GM18873 (cell line): ENCODE measurements around the gene CPAMD8.
A peak's percentile ranks its signal among the peaks of the same experiment; 100 is the strongest.

ENCODE experiments used
- ATAC-seq: cut with Tn5 transposase; IDR thresholded peaks from one replicate; pipeline ENCODE4 v1.9.1; 2021; ENCODE audit warnings: mild to moderate bottlenecking, moderate library complexity, moderate number of reproducible peaks; ENCODE audit not compliant: unreplicated experiment, low FRiP score

CPAMD8 gene

DNA sequence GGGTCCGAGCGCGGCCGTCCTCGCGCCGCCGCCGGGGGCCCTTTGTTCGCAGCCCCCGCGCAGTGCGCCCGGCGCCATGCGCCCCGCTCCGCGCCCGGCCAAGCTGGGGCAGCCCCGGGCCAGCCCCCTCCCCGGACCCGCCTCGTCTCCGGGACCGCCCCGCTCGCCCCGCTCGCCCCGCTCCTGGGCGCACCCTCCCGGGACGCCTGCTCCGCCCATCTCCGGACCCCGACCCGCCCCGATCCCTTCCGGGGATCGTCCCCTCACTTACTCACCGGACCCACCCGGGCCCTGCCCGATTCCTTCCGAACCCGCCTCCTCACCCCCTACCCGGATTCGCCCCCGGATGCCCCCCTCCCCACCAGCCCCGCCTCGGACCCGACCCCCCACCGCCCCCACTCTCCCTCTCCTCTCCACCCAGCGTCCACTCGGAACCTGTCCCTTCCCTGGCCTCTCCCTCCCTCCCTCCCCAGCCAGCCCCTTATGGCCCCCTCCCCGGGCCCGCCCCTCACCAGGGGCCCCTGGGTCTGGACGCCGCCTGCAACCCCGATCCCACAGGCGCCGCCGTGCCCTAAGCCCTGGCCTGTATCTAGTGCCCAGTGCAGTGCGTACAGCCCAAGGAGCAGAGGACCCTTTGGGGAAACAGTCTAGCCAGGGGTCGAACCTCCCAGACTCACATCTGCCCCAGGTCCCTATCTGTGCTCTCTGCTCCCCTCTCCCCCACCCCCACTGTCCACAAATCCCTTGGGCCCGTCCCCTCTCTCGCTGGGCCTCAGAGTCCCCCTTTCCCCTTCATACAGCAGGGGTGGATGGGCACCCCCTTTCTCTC lies at the start of gene CPAMD8:
Gene CPAMD8, minus strand, starts transcription at position 105 of the 829 bp plus-strand sequence. CDS start 168 bp downstream, outside the sequence.
- no peak for ATAC-seq

DNA sequence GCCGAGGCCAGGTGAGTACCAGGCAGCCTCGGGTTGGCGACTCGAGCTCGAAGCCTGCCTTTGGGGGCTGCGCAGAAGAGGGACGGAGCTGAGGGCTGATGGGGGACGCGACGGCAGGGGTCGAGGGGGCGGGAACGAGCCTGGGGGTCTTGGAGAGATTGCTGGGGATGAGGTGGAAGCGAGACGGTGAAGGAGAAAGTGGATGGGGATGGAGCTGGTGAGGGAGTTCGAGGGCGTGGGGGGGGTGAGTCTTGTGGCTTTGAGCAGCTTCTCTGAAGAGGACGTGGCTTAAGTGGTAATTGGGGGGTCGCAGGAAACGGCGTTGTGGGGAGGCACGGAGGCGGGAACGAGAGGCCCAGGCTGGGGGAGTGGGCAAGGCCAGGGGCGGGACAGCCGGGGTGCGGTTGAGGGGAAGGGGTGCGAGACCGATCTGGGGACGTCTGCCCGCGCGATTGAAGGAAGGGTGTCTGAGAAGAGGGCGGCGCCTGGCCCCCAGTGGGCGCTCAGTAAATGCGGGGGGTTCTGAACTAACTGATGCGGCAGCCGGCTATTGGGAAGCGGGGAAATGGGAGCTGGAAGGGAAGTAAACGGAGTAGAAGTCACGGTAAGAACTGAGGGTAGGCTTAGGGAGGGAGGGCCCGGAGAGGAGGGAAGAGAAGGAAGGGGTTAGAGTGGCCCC lies 49.4 kb upstream of the CPAMD8 start:
- no peak for ATAC-seq

DNA sequence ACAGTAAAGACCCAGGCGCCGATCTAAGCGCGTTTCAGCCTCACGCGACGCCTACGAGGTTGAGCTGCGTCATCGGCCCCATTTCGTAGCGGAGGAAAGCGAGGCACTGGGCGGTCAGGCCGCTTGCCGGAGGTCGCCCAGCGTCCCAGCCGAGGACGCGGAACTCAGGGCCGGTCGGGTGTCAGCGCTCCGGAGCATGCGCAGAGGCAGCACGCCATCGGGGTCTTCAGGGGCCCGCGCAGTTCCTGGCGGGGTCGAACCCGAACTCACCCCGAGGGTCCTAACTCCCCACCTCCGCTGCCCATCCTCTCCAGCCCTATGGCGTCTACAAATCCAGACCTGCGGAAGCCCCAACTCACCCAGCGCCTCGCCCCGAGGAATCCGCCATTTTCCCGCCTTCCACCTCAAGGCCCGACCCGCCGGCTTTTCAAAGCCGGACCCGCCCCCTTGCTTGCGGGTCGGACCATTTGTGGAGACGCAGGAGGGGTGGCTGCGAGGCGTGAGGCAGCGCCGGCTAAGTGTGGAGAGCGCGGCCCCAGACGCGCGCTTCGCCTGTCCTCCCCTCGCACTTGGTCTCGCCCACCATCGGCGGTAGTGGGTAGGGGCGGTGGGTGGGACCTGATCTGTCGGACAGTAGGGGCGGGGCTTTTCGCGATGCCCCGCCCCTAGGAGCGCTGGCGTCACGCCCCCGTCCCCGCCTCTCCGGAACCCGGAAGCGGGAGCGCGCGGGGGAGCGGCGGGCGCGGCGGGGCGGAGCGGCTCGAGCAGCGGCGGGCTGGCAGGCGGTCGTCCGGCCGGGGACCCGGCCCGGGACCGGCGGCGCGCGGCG lies 48.6 kb upstream of the CPAMD8 start, which contains the start of the genes HAUS8 and MYO9B:
Gene HAUS8, minus strand, starts transcription at position 418 of the 829 bp plus-strand sequence. Its CDS starts 30 bp downstream, at position 388.
Gene MYO9B, plus strand, starts transcription at position 743 of the 829 bp plus-strand sequence. CDS start 25,941 bp downstream, outside the sequence.
- peak; percentile 54 for ATAC-seq

DNA sequence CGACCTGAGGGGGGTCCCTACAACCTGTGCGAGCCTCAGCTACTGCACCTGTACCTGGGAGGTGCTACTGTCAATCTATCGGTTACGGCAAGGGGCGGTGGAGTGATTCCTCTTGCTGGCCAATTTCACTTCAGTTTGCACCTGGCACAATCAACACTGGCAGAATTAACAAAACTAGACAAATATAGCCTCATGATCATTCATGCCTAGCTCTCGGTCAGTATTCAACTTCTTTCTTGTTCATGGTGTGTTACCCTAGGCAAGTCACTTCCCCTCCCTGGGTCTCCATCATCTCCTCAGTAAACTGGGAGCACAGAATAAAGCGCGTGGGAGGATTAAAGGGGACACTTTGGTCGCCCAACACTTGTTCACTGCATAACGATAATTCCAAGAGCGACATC lies 48.0 kb upstream of the CPAMD8 start:
- ATAC-seq, result no peak

DNA sequence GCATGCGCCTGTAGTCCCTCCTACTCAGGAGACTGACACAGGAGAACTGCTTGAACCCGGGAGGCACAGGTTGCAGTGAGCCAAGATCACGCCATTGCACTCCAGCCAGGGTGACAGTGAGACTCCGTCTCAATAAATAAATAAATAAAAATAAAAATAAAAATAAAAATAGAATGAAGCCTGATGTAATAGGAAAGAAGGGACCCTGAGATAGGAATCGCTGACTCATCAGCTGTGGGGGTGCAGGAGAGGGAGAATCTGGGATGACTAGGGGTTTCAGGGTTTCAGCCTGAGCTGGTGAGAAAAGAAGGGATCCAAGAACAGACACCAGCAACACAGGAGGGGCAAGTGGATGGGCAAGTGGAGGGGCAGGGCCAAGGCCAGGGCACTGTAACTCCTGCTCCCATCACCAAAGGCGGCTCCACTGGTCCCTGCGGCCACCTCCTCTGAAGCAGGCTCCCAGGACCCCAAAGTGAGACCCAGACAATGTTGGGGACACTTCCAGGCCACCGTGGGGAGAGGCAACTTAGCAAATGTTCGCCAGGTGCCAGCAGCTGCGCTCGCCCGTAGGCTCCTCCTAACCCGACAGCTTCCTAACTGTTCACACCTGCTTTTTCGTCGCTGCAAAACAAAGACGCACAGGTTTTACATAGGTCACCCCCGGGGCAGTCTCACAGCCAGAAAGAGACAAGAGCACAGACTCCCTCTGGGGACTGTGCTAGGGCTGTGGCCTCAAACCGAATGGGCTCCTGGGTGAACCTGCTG lies 47.4 kb upstream of the CPAMD8 start:
- no peak for ATAC-seq

DNA sequence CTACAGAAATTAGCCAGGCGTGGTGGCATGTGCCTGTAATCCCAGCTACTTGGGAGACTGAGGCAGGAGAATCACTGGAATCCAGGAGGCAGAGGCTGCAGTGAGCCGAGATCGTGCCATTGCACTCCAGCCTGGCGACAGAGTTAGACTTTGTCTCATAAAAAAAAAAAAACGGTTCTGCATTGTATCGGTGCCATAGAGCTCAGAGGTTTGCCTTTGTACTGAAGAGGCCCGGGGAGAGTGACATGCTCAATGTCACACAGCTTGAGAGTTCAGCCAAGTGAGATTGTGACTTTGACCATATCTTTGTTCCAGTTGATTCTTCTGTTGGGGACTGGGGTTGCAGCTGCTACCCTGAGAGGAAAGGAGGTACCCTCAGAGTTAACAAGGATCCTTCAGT lies 44.3 kb upstream of the CPAMD8 start:
- no peak for ATAC-seq

DNA sequence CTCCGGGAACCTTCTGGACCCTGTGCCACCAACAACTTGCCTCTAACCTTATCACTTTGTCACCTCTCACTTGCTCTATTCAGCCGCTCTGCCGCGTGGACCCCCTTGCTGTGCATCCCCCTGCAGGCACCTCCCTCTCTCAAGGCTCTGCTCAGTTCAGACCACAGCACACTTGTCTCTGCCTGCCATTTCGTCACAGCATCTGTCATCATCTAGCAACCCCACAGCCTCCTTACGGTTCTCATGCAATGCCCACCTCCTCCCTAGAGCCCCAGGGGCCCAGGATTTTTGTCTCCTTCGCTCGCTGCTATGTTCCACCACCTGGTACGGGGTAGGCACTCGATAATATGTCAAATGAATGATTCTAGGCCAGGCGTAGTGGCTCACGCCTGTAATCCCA lies 43.8 kb upstream of the CPAMD8 start:
- no peak for ATAC-seq

DNA sequence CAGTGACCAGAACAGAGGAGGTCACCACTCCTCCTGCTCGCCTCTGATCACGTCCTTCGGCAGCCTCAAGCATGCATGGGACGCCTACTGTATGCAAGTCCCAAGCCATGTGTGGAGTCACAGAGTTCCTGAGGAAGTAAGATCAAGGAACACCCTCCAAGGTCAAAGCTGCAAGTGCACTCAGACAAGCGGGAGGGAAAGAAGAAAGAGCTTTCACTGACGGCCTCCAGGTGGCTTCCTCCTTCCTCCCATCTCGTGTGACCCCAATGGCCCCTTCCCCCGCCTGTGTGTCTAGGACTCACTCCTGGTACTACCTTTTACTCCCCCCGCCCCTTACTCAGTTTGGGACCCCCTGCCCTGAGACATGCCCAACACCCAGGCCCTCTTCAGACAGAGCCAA lies 42.6 kb upstream of the CPAMD8 start:
- no peak for ATAC-seq

DNA sequence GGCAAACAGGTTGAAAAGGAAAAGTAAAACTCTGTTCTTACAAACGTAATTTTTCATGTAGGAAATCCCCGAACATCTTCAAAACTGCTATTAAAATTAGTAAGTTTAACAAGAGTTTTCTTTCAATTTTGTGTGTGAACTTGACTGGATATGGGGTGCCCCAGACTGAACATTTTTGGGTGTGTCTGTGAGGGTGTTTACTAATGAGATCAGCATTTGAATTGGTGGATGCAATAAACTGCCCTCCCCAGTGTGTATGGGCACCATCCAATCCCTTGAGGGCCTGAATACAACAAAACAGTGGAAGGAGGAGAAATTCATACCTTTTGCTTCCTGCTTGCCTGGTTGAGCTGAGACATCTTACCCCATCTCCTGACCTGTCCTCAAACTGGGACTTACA lies 36.8 kb upstream of the CPAMD8 start:
- ATAC-seq, result no peak

DNA sequence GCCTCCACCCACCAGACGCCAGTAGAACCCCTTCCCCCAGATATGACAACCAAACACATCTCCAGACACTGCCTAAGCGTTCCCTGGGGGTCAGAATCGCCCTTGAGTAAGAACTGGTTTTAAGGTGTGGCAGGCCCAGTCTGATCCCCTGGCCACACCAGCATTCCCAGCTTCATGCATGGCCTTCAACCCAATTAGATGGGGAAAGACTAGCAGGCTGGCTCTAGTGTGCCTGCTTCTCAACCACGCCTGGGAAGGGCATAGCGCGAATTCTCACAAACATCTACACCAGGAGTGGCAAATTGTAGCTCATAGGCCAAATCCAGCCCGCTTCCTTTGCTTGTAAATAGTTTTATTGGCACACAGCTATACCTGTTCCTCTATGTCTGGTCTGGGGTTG lies 35.1 kb upstream of the CPAMD8 start:
- ATAC-seq, result no peak

DNA sequence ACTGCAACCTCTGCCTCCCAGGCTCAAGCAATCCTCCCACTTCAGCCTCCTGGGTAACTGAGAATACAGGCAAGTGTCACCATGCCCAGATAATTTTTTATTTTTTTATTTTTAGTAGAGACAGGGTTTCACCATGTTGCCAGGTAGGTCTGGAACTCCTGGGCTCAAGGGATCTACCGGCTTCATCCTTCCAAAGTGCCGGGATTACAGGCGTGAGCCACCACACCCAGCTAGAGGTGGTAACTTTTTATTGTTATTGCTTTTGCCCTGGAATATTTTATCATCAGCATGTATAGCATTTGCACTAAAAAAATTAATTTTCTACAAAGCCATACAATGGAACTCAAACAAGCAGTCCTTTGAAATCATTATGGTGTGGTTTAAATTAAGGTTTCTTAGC lies 34.6 kb upstream of the CPAMD8 start:
- ATAC-seq, result no peak

DNA sequence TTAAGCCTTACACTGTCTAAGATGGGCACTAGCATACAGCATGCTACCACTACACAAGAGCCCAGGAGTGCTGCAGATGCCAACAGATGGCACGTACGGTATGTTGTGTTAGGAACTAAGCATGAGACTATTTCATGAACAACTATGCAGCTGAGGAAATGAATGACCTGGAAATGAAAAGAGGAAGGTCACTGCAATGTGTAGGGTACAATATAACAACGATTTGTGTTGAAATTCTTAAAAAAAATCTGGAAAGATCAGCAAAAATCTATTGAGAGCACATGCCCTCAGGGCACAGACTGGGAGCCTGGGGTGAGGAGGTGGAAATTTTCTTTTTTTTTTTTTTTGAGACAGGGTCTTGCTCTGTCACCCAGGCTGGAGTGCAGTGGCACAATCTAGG lies 34.2 kb upstream of the CPAMD8 start:
- ATAC-seq, result no peak

DNA sequence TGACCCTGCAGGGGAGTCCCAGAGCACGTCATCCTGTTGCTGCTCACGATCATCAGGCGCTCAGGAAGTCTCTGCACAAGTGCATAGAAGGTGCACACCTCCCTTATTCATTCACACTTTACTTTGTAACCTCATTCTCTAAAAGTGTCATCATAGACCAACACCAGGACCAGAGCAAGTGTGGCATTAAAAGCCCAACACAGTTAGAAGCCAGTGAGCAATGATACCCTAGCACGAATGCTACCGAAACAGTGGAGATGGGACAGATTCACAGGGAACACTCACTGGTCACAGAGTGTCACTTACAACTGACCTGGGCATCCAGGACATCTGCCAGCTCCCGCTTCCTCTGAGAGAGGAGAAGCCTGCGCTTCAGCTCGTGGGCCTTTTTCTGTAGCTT lies 31.6 kb upstream of the CPAMD8 start:
- no peak for ATAC-seq

DNA sequence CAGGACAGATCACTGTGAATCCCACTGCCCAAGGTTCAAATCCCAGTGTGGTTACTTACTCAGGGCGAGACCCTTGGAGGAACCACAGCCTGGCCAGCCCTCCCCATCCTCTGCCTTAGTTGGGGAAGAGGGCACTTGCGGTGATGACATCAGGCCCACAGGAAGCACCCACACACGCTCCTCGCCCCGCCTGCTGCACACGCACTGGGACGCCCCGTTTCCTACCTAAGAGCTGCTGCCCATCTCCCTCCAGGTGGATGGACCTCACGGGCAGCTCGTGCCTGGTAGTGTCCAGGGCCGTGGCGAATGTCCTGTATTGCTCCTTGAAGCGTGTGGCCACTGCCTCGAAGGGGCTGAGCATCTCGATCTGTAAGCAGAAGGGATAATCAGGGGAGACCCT lies 29.0 kb upstream of the CPAMD8 start:
- no peak for ATAC-seq

DNA sequence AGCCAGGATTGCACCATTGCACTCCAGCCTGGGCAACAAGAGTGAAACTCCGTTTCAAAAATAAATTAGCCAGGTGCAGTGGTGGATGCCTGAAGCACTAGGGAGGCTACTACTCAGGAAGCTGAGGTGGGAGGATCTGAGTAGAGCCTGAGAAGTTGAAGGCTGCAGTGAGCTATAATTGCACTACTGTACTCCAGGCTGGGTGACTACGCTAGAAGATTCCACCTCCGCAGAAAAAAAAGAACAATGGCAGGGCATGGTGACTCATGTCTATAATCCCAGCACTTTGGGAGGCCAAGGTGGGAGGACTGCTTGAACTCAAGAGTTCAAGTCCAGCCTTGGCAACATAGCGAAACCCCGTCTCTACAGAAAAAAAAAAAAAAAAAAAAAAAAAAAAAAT lies 28.1 kb upstream of the CPAMD8 start:
- ATAC-seq, result no peak

DNA sequence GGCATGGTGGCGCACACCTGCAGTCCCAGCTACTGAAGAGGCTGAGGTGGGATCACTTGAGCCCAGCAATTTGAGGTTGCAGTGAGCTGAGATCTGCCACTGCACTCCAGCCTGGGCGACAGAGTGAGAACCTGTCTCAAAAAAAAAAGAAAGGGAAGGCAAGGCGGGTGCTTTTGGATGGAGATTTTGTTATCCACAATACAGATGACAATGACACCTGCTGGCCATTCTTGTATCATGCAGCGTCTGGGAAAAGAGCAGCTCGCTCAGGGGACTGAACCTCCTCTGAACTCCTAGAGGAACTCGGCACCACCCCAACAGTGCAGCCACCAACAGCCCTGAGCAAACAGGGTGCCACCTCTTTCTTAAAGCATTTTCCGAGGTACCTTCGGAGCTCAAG lies 25.8 kb upstream of the CPAMD8 start:
- no peak for ATAC-seq

DNA sequence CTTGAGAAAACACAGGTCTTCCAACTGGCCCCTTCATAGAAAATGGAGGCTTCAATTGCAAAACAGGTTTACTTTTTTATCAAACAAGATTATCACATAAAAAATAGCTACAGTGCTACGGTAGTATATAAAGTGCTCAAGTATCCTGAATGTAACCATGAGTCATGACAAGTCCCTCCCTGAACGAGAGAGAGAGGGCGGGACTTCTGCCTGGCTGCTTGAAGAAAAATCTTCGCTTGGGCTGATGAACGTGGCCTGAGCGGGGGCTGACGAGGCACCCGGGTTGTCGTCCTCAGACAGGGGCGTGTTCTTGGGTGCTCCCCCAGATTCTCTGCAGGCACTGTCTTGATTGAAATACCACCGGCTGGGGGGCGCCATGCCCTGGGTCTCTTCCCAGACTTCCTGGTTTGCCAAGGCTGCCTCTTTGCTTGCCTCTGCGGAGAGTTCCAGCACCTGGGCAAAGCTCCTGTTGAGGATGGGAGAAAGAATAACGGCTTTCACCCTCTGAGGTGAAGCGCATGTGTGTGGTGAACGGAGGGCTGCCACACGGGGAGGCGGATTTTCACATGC lies 23.2 kb upstream of the CPAMD8 start:
- no peak for ATAC-seq

DNA sequence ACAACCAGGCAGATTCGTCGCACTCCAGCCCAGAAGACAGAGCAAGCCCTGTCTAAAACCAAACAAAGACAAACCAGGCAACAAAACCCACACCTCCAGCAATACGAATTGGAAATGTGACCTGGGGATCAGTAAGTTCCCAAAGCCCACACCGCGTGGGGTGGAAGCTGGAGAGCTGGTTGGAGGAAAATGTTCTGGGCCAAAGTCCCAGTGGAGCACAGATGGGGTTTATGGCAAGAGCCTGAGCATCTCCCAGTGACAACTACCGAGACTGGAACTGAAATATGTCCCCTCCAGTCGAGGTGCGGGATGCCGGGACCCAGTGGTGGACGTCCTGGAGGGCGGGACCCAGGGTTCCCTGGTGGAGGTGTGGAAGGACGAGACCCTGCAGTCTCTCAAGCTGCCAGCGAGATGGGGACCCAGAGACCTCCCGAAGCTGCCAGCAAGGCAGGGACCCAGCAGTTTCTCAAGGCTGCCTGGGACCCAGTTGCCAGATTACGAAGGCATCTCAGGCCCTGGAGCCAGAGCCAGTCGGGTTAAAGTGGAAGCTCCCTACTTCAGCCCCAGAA lies 22.4 kb upstream of the CPAMD8 start:
- no peak for ATAC-seq

DNA sequence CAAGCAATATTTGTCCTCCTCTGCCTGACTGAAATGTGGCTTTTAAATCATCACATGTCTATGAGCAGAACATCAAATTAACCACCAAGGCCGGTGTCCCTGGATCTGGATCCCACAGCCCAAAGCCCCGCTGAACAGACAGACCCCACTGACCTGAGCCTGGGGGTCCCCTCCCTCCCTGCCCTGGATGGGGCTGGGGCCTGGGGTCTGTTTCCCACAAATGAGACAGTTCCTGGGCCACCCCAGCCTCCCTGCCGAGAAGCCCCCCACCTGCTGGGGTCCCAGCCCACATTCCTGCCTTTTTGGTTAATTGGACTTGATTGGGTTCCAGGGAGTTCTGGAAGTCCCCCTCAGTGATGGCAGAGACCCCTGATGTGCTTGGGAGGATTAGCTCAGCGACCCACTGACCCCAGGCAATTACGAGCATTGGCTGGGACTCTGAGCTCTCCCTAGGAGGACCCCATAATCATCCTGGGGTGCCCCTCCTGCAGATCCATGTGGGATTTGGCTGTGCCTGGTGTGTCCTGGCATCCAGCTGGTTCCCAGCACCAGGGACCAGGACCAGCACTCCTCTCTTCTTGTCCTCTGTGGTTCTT lies 19.4 kb upstream of the CPAMD8 start:
- ATAC-seq, result no peak
